Upper lobe of left lung (tissue), 6 donors: ENCODE data around the gene ABCC8. TPM values are rescaled to one million over a fixed set of nuclear protein-coding genes. Genes with fewer than 3 reads are reported as not detected.
A peak's percentile ranks its signal among the peaks of the same experiment; 100 is the strongest.

Experiments used
- ATAC-seq, 2 donors: fragments of 200-7000 bp; cut with Tn5 transposase; one replicate each; pipeline ENCODE4 v1.9.1; 2022; ENCODE audit warnings: mild to moderate bottlenecking in 2 of 2, moderate library complexity in 2 of 2; ENCODE audit not compliant: low FRiP score in 2 of 2
- DNase-seq, 2 donors: peaks; one replicate each; pipeline ENCODE4 v3.0.0-alpha.2; 2019 to 2020
- H3K27ac ChIP-seq, 4 donors: fragments of 200-600 bp; sonication (generic); one replicate each; pipeline ENCODE4 v1.5.1; 2016 to 2019
- H3K27me3 ChIP-seq, 4 donors: fragments of 200-600 bp; sonication (generic); one replicate each; pipeline ENCODE4 v1.5.1; 2017 to 2019
- H3K36me3 ChIP-seq, 4 donors: fragments of 200-600 bp; sonication (generic); one replicate each; pipeline ENCODE4 v1.5.1; 2016 to 2019
- H3K4me1 ChIP-seq, 4 donors: fragments of 200-600 bp; sonication (generic); one replicate each; pipeline ENCODE4 v1.5.1; 2018 to 2019
- H3K4me3 ChIP-seq, 4 donors: fragments of 200-600 bp; sonication (generic); one replicate each; pipeline ENCODE4 v1.5.1; 2017 to 2019; ENCODE audit warnings: mild to moderate bottlenecking in 2 of 4, moderate library complexity in 1 of 4
- H3K9me3 ChIP-seq, 4 donors: fragments of 200-600 bp; sonication (generic); one replicate each; pipeline ENCODE4 v1.5.1; 2018 to 2019
- CTCF ChIP-seq, 6 experiments: fragments of 450-650 bp in 4 of 6; fragments of 200-600 bp in 2 of 6; sonication (generic) in 2 of 6; IDR thresholded peaks; one replicate each; pipeline ENCODE4 v1.5.1; 2016 to 2019; ENCODE audit warnings: antibody characterized with exemption in 6 of 6
- EP300 ChIP-seq, 4 donors: sonication (generic); formaldehyde crosslinking; IDR thresholded peaks; one replicate each; pipeline ENCODE4 v1.5.1; 2017; ENCODE audit warnings: antibody characterized with exemption in 4 of 4, control low read depth in 2 of 4
- POLR2A ChIP-seq, 4 donors: fragments of 450-650 bp; IDR thresholded peaks; one replicate each; pipeline ENCODE4 v1.5.1; 2016 to 2017; ENCODE audit warnings: antibody characterized with exemption in 4 of 4, mild to moderate bottlenecking in 2 of 4
- POLR2AphosphoS5 ChIP-seq, 2 donors: sonication (generic); formaldehyde crosslinking; IDR thresholded peaks; one replicate each; pipeline ENCODE4 v1.5.1; 2017; ENCODE audit warnings: antibody characterized with exemption in 2 of 2
- WGBS, 2 donors: methylation state at CpG; one replicate each; pipeline ENCODE4 v1.1.5; 2017 to 2018; 5-methylcytosine and 5-hydroxymethylcytosine counted together
- total RNA-seq, 6 donors: library from RNA; depleted of rRNA in 4 of 6; stranded (reverse); fragments of >200 nt in 4 of 6; gene quantifications; one replicate each; pipeline versions ENCODE4 v1.1.0 to v1.2.1, GENCODE V29; 2016 to 2021
- donor health status: DM: no; HTN: no; CAD: no; lungs with moderate emphysema.
- donor health status: DM: no; HTN: yes; CAD: no; lungs with severe emphysema.

ABCC8 gene
- total RNA-seq, 6 donors from 2014 or later: 1.7 to 62.7 (median 12.5) TPM

- Histone ChIP-seq H3K36me3 (no peaks in the 10 kb centered on the region), H3K9me3 (no peaks in the 10 kb centered on the region), H3K4me1 (peaks cover 27 to 35% (median 31%) of the 10 kb centered on the region in 4 donors), H3K27me3 (no peaks in the 10 kb centered on the region), H3K4me3 (no peak overlapping the region), H3K27ac (peak overlapping the region; percentile 65 to 83 (median 76))
- TF ChIP-seq POLR2AphosphoS5 (IDR thresholded peaks at IDR 0.05): no peak
- no peak for TF ChIP-seq CTCF (IDR thresholded peaks at IDR 0.05)
- TF ChIP-seq POLR2A (IDR thresholded peaks at IDR 0.05): no peak
- TF ChIP-seq EP300 (IDR thresholded peaks at IDR 0.05): no peak
- 85 to 86% methylated on average over 4 to 8 of the region's 8 CpGs for WGBS, 2 donors
- peak in 1 of 2 donors; percentile 54 for ATAC-seq
- no peak for DNase-seq
These were observed 70.4 kb downstream of the ABCC8 start for GRCh38 chr11:17406082-17406817.

GRCh38 chr11:17405232-17406005, 71.2 kb downstream of the ABCC8 start:
- no peaks in the 10 kb centered on the region for H3K9me3 ChIP-seq
- H3K4me3 ChIP-seq: no peak overlapping the region

GRCh38 chr11:17403980-17404759, 72.5 kb downstream of the ABCC8 start:
- Histone ChIP-seq H3K27me3 (no peaks in the 10 kb centered on the region), H3K27ac (peak overlapping the region in 1 of 4 donors; percentile 65), H3K9me3 (no peaks in the 10 kb centered on the region), H3K36me3 (no peaks in the 10 kb centered on the region), H3K4me1 (peaks cover 20 to 27% (median 21%) of the 10 kb centered on the region in 4 donors), H3K4me3 (no peak overlapping the region)
- WGBS, 2 donors: 86 to 87% methylated on average over 16 to 18 of the region's 18 CpGs
- DNase-seq: no peak
- TF ChIP-seq POLR2AphosphoS5 (IDR thresholded peaks at IDR 0.05): no peak
- TF ChIP-seq EP300 (IDR thresholded peaks at IDR 0.05): no peak
- TF ChIP-seq POLR2A (IDR thresholded peaks at IDR 0.05): no peak
- no peak for TF ChIP-seq CTCF (IDR thresholded peaks at IDR 0.05)
- ATAC-seq: no peak

More at GRCh38 chr11:17405232-17406005, 71.2 kb downstream of the ABCC8 start:
- ATAC-seq: peak; percentile 73 to 84
- Histone ChIP-seq H3K27me3 (no peaks in the 10 kb centered on the region), H3K27ac (peak overlapping the region; percentile 65 to 83 (median 76)), H3K4me1 (peaks cover 20 to 29% (median 25%) of the 10 kb centered on the region in 4 donors), H3K36me3 (no peaks in the 10 kb centered on the region)
- WGBS, 2 donors: 39 to 52% methylated on average over 11 to 15 of the region's 15 CpGs
- peak; percentile 77 to 94 for DNase-seq
- TF ChIP-seq POLR2AphosphoS5 (IDR thresholded peaks at IDR 0.05) (peak in 1 of 2 donors; percentile 93), CTCF (IDR thresholded peaks at IDR 0.05) (peak in 5 of 6 experiments; percentile 31 to 66 (median 38)), POLR2A (IDR thresholded peaks at IDR 0.05) (no peak), EP300 (IDR thresholded peaks at IDR 0.05) (peak; percentile 39 to 95 (median 63))

- no peak for ATAC-seq
- Histone ChIP-seq H3K36me3 (no peaks in the 10 kb centered on the region), H3K4me1 (peaks cover 20 to 26% (median 21%) of the 10 kb centered on the region in 4 donors), H3K27me3 (no peaks in the 10 kb centered on the region), H3K4me3 (no peak overlapping the region), H3K9me3 (no peaks in the 10 kb centered on the region), H3K27ac (no peak overlapping the region)
- 93 to 99% methylated on average over 7 to 8 of the region's 8 CpGs for WGBS, 2 donors
- no peak for TF ChIP-seq POLR2AphosphoS5 (IDR thresholded peaks at IDR 0.05)
- no peak for TF ChIP-seq POLR2A (IDR thresholded peaks at IDR 0.05)
- no peak for TF ChIP-seq CTCF (IDR thresholded peaks at IDR 0.05)
- TF ChIP-seq EP300 (IDR thresholded peaks at IDR 0.05): no peak
- DNase-seq: no peak
These were observed 74.2 kb downstream of the ABCC8 start for GRCh38 chr11:17402486-17402885.
